ENCODE measurements around the gene ARFGEF3. TPM values are rescaled to one million over a fixed set of nuclear protein-coding genes. Genes with fewer than 3 reads are reported as not detected.

ARFGEF3 gene
- total and polyA plus RNA-seq, 2 donors (not counting 1 experiment from before 2014, with no cell fraction given), result not detected

GRCh38 chr6:138334000-138334399 lies 172.3 kb downstream of the ARFGEF3 start:
- no peak for ATAC-seq (ENCODE audit: low read depth)
- Mint-ChIP-seq H3K27me3 (peaks cover 16% of the 10 kb centered on the region), H3K9me3 (ENCODE audit: insufficient read depth) (no peaks in the 10 kb centered on the region), H3K27ac (no peak overlapping the region), H3K4me1 (no peaks in the 10 kb centered on the region), H3K4me3 (no peak overlapping the region)
- no peak overlapping the region for H3K4me3 ChIP-seq (ENCODE audit: control extremely low read depth in 1 of 5, extremely low read depth in 1 of 5, insufficient read depth in 1 of 5, low read depth in 2 of 5, low read length in 4 of 5)
- TF ChIP-seq CTCF (IDR thresholded peaks at IDR 0.05), result no peak
- no peak for TF ChIP-seq EZH2 (IDR thresholded peaks at IDR 0.05; ENCODE audit: borderline replicate concordance, insufficient read depth, low read depth, low read length, poor library complexity, severe bottlenecking)
- peaks cover 0 to 3% (median 0%) of the 10 kb centered on the region in 3 donors for H3K9me3 ChIP-seq (ENCODE audit: control extremely low read depth in 1 of 3, control insufficient read depth in 2 of 3, insufficient read depth in 1 of 3, low read length in 2 of 3)
- H3K4me1 ChIP-seq (ENCODE audit: control insufficient read depth in 2 of 2, insufficient read depth in 2 of 2, low read length in 2 of 2), result no peaks in the 10 kb centered on the region
- no peak overlapping the region for H3K4me2 ChIP-seq (replicated peaks; ENCODE audit: low read depth, low read length, poor library complexity, severe bottlenecking)
- H4K20me1 ChIP-seq (ENCODE audit: control insufficient read depth, insufficient read depth, low read length, poor library complexity, severe bottlenecking), result no peaks in the 10 kb centered on the region
- POLR2A ChIA-PET, result no interaction called here
- no peaks in the 10 kb centered on the region for H3K79me2 ChIP-seq (ENCODE audit: control insufficient read depth, insufficient read depth, low read length)
- WGBS (ENCODE audit: insufficient coverage), result 96% methylated on average over 14 of the region's 14 CpGs
- intact Hi-C loops (cut with micrococcal nuclease), result no loop called here
- no peak for DNase-seq
- peaks cover 0 to 2% (median 0%) of the 10 kb centered on the region in 4 experiments for H3K27me3 ChIP-seq (replicated peaks in 1 of 4; ENCODE audit: control extremely low read depth in 1 of 4, control insufficient read depth in 3 of 4, insufficient read depth in 4 of 4, low read length in 3 of 4)
- no peaks in the 10 kb centered on the region for H3K36me3 ChIP-seq (replicated peaks in 1 of 2; ENCODE audit: control extremely low read depth in 1 of 2, control insufficient read depth in 1 of 2, extremely low read depth in 1 of 2, insufficient read depth in 2 of 2, low read length in 1 of 2)
- CTCF ChIA-PET, result no interaction called here
- H3K9ac ChIP-seq (ENCODE audit: low read length), result no peak overlapping the region
- H3K27ac ChIP-seq (ENCODE audit: low read length in 2 of 2), result no peak overlapping the region
- no peak overlapping the region for H2AFZ ChIP-seq (ENCODE audit: insufficient read depth, low read depth, low read length, poor library complexity, severe bottlenecking)

- H3K9ac ChIP-seq (ENCODE audit: low read length), result no peak overlapping the region
- CTCF ChIA-PET, result no interaction called here
- no peaks in the 10 kb centered on the region for H3K9me3 Mint-ChIP-seq (ENCODE audit: insufficient read depth)
- no peaks in the 10 kb centered on the region for H3K4me1 Mint-ChIP-seq
- H4K20me1 ChIP-seq (ENCODE audit: control insufficient read depth, insufficient read depth, low read length, poor library complexity, severe bottlenecking), result no peaks in the 10 kb centered on the region
- no peak overlapping the region for H3K4me2 ChIP-seq (replicated peaks; ENCODE audit: low read depth, low read length, poor library complexity, severe bottlenecking)
- TF ChIP-seq EZH2 (IDR thresholded peaks at IDR 0.05; ENCODE audit: borderline replicate concordance, insufficient read depth, low read depth, low read length, poor library complexity, severe bottlenecking) (no peak), CTCF (IDR thresholded peaks at IDR 0.05) (no peak)
- 93% methylated on average over 14 of the region's 14 CpGs for WGBS (ENCODE audit: insufficient coverage)
- H2AFZ ChIP-seq (ENCODE audit: insufficient read depth, low read depth, low read length, poor library complexity, severe bottlenecking), result no peak overlapping the region
- H3K36me3 ChIP-seq (replicated peaks in 1 of 2; ENCODE audit: control extremely low read depth in 1 of 2, control insufficient read depth in 1 of 2, extremely low read depth in 1 of 2, insufficient read depth in 2 of 2, low read length in 1 of 2), result no peaks in the 10 kb centered on the region
- no peak overlapping the region for H3K27ac ChIP-seq (ENCODE audit: low read length in 2 of 2)
- peaks cover 18% of the 10 kb centered on the region for H3K27me3 Mint-ChIP-seq
- peaks cover 0 to 3% (median 0%) of the 10 kb centered on the region in 3 donors for H3K9me3 ChIP-seq (ENCODE audit: control extremely low read depth in 1 of 3, control insufficient read depth in 2 of 3, insufficient read depth in 1 of 3, low read length in 2 of 3)
- no peaks in the 10 kb centered on the region for H3K4me1 ChIP-seq (ENCODE audit: control insufficient read depth in 2 of 2, insufficient read depth in 2 of 2, low read length in 2 of 2)
- DNase-seq, result no peak
- no peak overlapping the region for H3K27ac Mint-ChIP-seq
- no peak overlapping the region for H3K4me3 ChIP-seq (ENCODE audit: control extremely low read depth in 1 of 5, extremely low read depth in 1 of 5, insufficient read depth in 1 of 5, low read depth in 2 of 5, low read length in 4 of 5)
- H3K79me2 ChIP-seq (ENCODE audit: control insufficient read depth, insufficient read depth, low read length), result no peaks in the 10 kb centered on the region
- POLR2A ChIA-PET, result interaction anchor here (0.6 kb wide), 1 partner anchor 16 kb away, joined by 3 read pairs; no protein-coding TSS in a partner anchor
- no peak overlapping the region for H3K4me3 Mint-ChIP-seq
- ATAC-seq (ENCODE audit: low read depth), result no peak
- intact Hi-C loops (cut with micrococcal nuclease), result no loop called here
- peaks cover 0 to 2% (median 0%) of the 10 kb centered on the region in 4 experiments for H3K27me3 ChIP-seq (replicated peaks in 1 of 4; ENCODE audit: control extremely low read depth in 1 of 4, control insufficient read depth in 3 of 4, insufficient read depth in 4 of 4, low read length in 3 of 4)
Observed at GRCh38 chr6:138334963-138335362, 173.2 kb downstream of the ARFGEF3 start.
